Aorta (tissue), 5 donors: Measurements from ENCODE around the gene KCTD3. TPM values are rescaled to one million over a fixed set of nuclear protein-coding genes. Genes with fewer than 3 reads are reported as not detected.

ENCODE experiments used
- ATAC-seq: fragments of 200-7000 bp; cut with Tn5 transposase; one replicate; pipeline ENCODE4 v1.9.1; 2022; ENCODE audit warnings: moderate library complexity; ENCODE audit not compliant: low FRiP score
- DNase-seq, 2 donors: peaks; one replicate each; pipeline ENCODE4 v3.0.0-alpha.2; 2020
- H3K27ac ChIP-seq, 2 donors: one replicate each; pipeline ENCODE4 v1.5.1; 2013; ENCODE audit warnings: low read length in 2 of 2, mild to moderate bottlenecking in 2 of 2, moderate library complexity in 2 of 2, control low read depth in 1 of 2, inconsistent platforms in 1 of 2, low read depth in 1 of 2
- H3K27me3 ChIP-seq, 2 donors: one replicate each; pipeline ENCODE4 v1.6.1; 2013; ENCODE audit warnings: control low read depth in 1 of 2, low read length in 1 of 2, mild to moderate bottlenecking in 1 of 2, moderate library complexity in 1 of 2; ENCODE audit not compliant: insufficient read depth in 2 of 2, control insufficient read depth in 1 of 2
- H3K36me3 ChIP-seq, 2 donors: one replicate each; pipeline ENCODE4 v1.6.1; 2013; ENCODE audit warnings: control low read depth in 1 of 2, low read length in 1 of 2, mild to moderate bottlenecking in 1 of 2; ENCODE audit not compliant: insufficient read depth in 2 of 2, control insufficient read depth in 1 of 2
- H3K4me1 ChIP-seq, 2 donors: one replicate each; pipeline ENCODE4 v1.6.1; 2013; ENCODE audit warnings: low read length in 2 of 2, control low read depth in 1 of 2, mild to moderate bottlenecking in 1 of 2, moderate library complexity in 1 of 2; ENCODE audit not compliant: insufficient read depth in 2 of 2, control insufficient read depth in 1 of 2
- H3K4me3 ChIP-seq, 2 donors: one replicate each; pipeline ENCODE4 v1.5.1; 2013; ENCODE audit warnings: low read length in 2 of 2, control low read depth in 1 of 2, mild to moderate bottlenecking in 1 of 2
- H3K9me3 ChIP-seq: one replicate; pipeline ENCODE4 v1.6.1; 2013; ENCODE audit warnings: mild to moderate bottlenecking, low read length; ENCODE audit not compliant: control insufficient read depth
- WGBS, 2 donors: extraction: QIAGEN DNeasy Blood & Tissue Kit; methylation state at CpG; one replicate each; pipeline ENCODE4 v1.1.7; 2013; 5-methylcytosine and 5-hydroxymethylcytosine counted together
- intact Hi-C, 2 donors: fragments of 100-400 bp; cut with DNase I; formaldehyde crosslinking; loops; one replicate each; pipeline versions ENCODE4 v1.14.2 to v1.15.0; 2022
- polyA plus RNA-seq, 2 donors: library from polyadenylated mRNA; stranded (reverse); fragments of 200-250 nt; gene quantifications; one replicate each; pipeline ENCODE4 v1.2.3, GENCODE V29; 2013
- total RNA-seq, 2 donors: library from RNA; stranded (reverse); fragmentation: NEBNext Ultra II Directional; extraction: Animal tissue kit (Norgen Biotek cat#: 25700); gene quantifications; one replicate each; pipeline ENCODE4 v1.2.1, GENCODE V29; 2021
- donor health status: healthy with polysubstance abuse.
- donor health status: Bipolar disorder and iron deficiency.
- donor health status: DM: no; HTN: no; CAD: no.
- donor health status: DM: no; HTN: no; CAD: no.
- donor health status: DM: yes; HTN: yes; CAD: no.

KCTD3 gene
- total and polyA plus RNA-seq, 4 donors, result 20.2 to 39.7 (median 32.3) TPM

GRCh38 chr1:215635827-215636226 is 68.7 kb downstream of the KCTD3 start:
- H3K9me3 ChIP-seq, result no peaks in the 10 kb centered on the region
- H3K27me3 ChIP-seq, result no peaks in the 10 kb centered on the region
- WGBS, 2 donors, result 93 to 95% methylated on average over 6 of the region's 6 CpGs
- no peaks in the 10 kb centered on the region for H3K4me1 ChIP-seq
- H3K4me3 ChIP-seq, result no peak overlapping the region
- no peak overlapping the region for H3K27ac ChIP-seq
- intact Hi-C loops, result no loop called here
- no peak for DNase-seq
- no peak for ATAC-seq
- no peaks in the 10 kb centered on the region for H3K36me3 ChIP-seq

- no peaks in the 10 kb centered on the region for H3K27me3 ChIP-seq
- H3K27ac ChIP-seq, result peak overlapping the region in 1 of 2 donors; percentile 65
- H3K9me3 ChIP-seq, result no peaks in the 10 kb centered on the region
- H3K36me3 ChIP-seq, result no peaks in the 10 kb centered on the region
- no peaks in the 10 kb centered on the region for H3K4me1 ChIP-seq
- ATAC-seq, result peak; percentile 86
- DNase-seq, result no peak
- 31% methylated on average over 9 of the region's 9 CpGs for WGBS, 2 donors
- intact Hi-C loops, result no loop called here
- H3K4me3 ChIP-seq, result peak overlapping the region in 1 of 2 donors; percentile 25
These were observed 69.3 kb downstream of the KCTD3 start for GRCh38 chr1:215636258-215636965.

- Histone ChIP-seq H3K9me3 (no peaks in the 10 kb centered on the region), H3K4me3 (peak overlapping the region in 1 of 2 donors; percentile 25), H3K27me3 (no peaks in the 10 kb centered on the region), H3K4me1 (no peaks in the 10 kb centered on the region), H3K36me3 (no peaks in the 10 kb centered on the region), H3K27ac (peak overlapping the region in 1 of 2 donors; percentile 65)
- intact Hi-C loops, result no loop called here
- 4 to 7% methylated on average over 7 of the region's 7 CpGs for WGBS, 2 donors
- peak in 1 of 2 donors; percentile 73 for DNase-seq
- ATAC-seq, result peak; percentile 78
These were observed 70.0 kb downstream of the KCTD3 start for GRCh38 chr1:215637041-215637573.

GRCh38 chr1:215640429-215641148 is 73.5 kb downstream of the KCTD3 start:
- Histone ChIP-seq H3K27ac (no peak overlapping the region), H3K27me3 (no peaks in the 10 kb centered on the region), H3K36me3 (no peaks in the 10 kb centered on the region), H3K4me1 (no peaks in the 10 kb centered on the region), H3K4me3 (no peak overlapping the region), H3K9me3 (no peaks in the 10 kb centered on the region)
- intact Hi-C loops, result no loop called here
- no peak for ATAC-seq
- WGBS, 2 donors, result 92 to 93% methylated on average over 18 of the region's 18 CpGs
- DNase-seq, result no peak

- Histone ChIP-seq H3K9me3 (no peaks in the 10 kb centered on the region), H3K27ac (no peak overlapping the region), H3K4me3 (no peak overlapping the region), H3K27me3 (no peaks in the 10 kb centered on the region), H3K4me1 (no peaks in the 10 kb centered on the region), H3K36me3 (no peaks in the 10 kb centered on the region)
- intact Hi-C loops, result no loop called here
- ATAC-seq, result no peak
- 87 to 91% methylated on average over 4 of the region's 4 CpGs for WGBS, 2 donors
- no peak for DNase-seq
These were observed 76.7 kb downstream of the KCTD3 start for GRCh38 chr1:215643592-215644321.

- Histone ChIP-seq H3K4me3 (no peak overlapping the region), H3K9me3 (no peaks in the 10 kb centered on the region), H3K4me1 (no peaks in the 10 kb centered on the region), H3K27me3 (no peaks in the 10 kb centered on the region), H3K27ac (no peak overlapping the region), H3K36me3 (no peaks in the 10 kb centered on the region)
- DNase-seq (no peak), ATAC-seq (no peak)
- WGBS, 2 donors, result 92 to 96% methylated on average over 4 of the region's 4 CpGs
- intact Hi-C loops, result no loop called here
These were observed 78.1 kb downstream of the KCTD3 start for GRCh38 chr1:215645182-215645581.

GRCh38 chr1:215645861-215646260 is 78.8 kb downstream of the KCTD3 start:
- 93 to 95% methylated on average over 2 of the region's 2 CpGs for WGBS, 2 donors
- no peaks in the 10 kb centered on the region for H3K9me3 ChIP-seq
- intact Hi-C loops, result no loop called here
- no peaks in the 10 kb centered on the region for H3K36me3 ChIP-seq
- no peaks in the 10 kb centered on the region for H3K4me1 ChIP-seq
- H3K27ac ChIP-seq, result no peak overlapping the region
- ATAC-seq (no peak), DNase-seq (no peak)
- no peaks in the 10 kb centered on the region for H3K27me3 ChIP-seq
- no peak overlapping the region for H3K4me3 ChIP-seq

GRCh38 chr1:215647738-215648137 is 80.6 kb downstream of the KCTD3 start:
- no peak for ATAC-seq
- Histone ChIP-seq H3K36me3 (no peaks in the 10 kb centered on the region), H3K9me3 (no peaks in the 10 kb centered on the region), H3K27me3 (no peaks in the 10 kb centered on the region), H3K4me1 (no peaks in the 10 kb centered on the region), H3K27ac (no peak overlapping the region), H3K4me3 (no peak overlapping the region)
- 74 to 76% methylated on average over 3 of the region's 3 CpGs for WGBS, 2 donors
- intact Hi-C loops, result no loop called here
- no peak for DNase-seq
